HG02852 (cell line): ENCODE data around the gene FPR3.
"Not testable (repeated sequence)": the region's sequence is repeated elsewhere in the genome, so short reads cannot be mapped to it uniquely, and the experiment has no call there.

ENCODE experiments used
- ATAC-seq: cut with Tn5 transposase; IDR thresholded peaks from one replicate; pipeline ENCODE4 v1.9.1; 2021; ENCODE audit warnings: mild to moderate bottlenecking, moderate library complexity; ENCODE audit not compliant: unreplicated experiment

Gene FPR3, protein sequence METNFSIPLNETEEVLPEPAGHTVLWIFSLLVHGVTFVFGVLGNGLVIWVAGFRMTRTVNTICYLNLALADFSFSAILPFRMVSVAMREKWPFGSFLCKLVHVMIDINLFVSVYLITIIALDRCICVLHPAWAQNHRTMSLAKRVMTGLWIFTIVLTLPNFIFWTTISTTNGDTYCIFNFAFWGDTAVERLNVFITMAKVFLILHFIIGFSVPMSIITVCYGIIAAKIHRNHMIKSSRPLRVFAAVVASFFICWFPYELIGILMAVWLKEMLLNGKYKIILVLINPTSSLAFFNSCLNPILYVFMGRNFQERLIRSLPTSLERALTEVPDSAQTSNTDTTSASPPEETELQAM

DNA sequence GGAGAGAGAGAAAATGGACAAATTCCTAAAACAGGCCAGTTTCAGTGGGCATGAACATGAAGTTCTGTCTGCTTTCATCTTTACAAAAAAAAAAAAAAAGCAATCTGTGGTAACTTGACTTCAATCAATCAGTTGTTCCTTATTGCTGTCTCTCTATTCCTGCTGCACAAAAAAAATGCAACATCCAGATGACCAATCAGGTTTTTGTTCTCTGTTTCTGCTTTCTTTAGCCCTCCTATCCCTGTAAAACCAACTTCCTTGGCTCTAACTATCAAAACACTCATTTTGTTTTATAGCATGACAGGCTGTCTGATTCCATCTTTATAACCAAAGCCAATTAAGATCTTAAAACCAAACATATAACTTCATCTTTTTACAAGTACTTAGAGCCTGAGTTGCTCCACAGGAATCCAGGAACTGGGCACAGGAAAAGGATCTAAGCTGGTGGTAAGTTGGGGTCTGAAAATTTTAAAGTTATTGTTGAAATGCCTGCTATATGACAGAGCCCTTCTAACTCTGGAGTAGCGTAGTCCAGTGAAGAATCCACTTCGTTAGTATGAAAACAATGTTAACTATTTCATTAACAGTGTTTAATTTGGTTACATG, at the start of gene FPR3:
Gene FPR3, plus strand, starts transcription at position 273 of the 606 bp plus-strand sequence. CDS start 28,592 bp downstream, outside the sequence.
- ATAC-seq = no peak

- no peak for ATAC-seq
Measured at GRCh38 chr19:51746731-51747130, 48.2 kb upstream of the FPR3 start.

DNA sequence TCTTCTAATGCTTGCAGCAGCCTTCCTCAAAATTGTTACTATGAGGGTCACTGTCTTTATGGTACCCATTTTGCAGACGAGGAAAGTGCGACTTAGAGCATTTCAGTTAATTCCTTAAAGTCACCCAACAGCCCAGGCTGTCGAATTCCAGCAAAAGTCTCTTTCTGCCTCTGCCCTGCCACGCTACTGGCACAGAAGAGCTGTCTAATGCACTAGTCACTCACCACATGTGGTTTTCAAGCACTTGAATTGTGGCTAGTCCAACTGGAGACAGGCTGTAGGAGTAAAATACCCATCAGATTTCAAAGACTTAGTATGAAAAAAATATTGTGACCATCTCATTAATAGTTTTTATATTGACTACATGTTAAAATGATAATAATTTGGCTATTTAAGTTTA, 45.0 kb upstream of the FPR3 start:
- no peak for ATAC-seq

DNA sequence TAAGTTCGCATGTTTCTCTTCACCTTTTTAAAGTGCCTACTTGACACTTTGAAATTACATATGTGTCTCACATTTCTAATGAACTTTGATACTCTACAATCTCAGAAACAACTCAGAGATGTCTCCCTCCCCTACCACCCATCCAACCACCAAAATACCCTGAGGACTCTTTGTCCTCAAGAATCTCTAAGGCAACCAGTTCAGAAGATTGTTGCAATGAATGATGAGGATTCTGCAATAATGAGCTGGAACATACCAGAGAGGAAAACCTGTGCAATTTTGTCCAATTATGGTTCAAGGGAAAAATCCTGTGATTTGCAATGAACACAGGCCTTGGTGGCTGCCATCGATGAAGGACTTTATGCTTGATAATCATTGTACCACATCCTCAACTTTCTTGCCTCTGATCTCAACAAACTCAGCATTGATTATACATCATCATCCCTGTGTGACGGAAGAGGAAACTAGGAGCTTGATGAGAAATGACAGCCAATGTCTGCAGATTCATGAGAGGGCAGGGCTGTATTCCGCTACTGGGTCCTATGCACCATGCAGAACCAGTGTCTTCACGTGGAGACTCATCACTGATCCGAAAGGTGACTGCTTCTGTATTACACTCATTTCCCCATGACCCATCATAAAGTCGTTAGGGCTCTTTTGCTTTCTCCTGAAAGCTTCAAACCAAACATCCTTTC, 44.4 kb upstream of the FPR3 start:
- ATAC-seq = no peak

DNA sequence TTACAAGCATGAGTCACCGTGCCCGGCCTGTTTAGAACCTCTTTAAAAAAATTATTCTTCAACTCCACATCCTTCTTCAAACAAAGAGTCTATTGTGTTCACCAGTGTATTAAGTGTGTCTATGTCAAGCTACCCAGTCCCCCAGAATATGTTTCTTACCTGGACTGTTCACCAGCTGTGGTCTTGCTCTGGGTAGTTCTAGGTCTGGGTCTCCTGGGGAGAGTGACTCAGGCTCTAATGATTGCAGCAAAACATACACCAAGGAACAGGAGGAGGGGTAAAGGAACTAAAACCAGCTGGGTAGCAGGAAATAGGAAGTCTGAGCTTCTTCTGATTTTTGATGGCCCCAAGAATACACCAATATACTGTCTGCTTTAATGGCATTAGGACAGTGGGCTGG, 43.3 kb upstream of the FPR3 start, which contains the start of gene FPR1:
Gene FPR1, minus strand, starts transcription at position 224 of the 400 bp plus-strand sequence. CDS start 4,884 bp downstream, outside the sequence.
- no peak for ATAC-seq

DNA sequence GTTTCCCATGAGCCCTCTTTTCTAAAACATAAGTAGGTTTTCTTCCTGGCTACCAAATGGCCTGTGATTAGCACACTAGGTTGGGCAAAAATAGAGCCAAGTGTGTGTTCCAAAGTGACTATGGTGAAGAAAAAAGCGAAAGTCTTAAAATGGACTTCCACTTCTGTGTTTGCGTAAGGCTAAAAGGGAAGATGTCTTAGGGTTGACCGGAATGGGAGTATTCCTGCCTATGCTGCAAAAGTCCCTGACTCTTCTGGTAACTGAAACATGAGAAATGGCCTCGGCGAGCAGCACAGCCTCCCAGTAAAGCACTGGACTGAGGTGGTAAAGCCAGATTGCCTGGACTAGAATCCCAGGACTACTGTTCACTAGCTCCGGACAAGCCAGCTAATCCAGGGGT, 40.8 kb upstream of the FPR3 start:
- no peak for ATAC-seq

- ATAC-seq = no peak
Measured at GRCh38 chr19:51754770-51755169, 40.2 kb upstream of the FPR3 start.

- ATAC-seq = no peak
Measured at GRCh38 chr19:51755571-51755970, 39.4 kb upstream of the FPR3 start.

GRCh38 chr19:51760697-51761356, 34.1 kb upstream of the FPR3 start, which contains the start of gene FPR2:
Gene FPR2, plus strand, starts transcription at chr19:51761180. Its CDS starts 7,479 bp downstream, at chr19:51768659.
- ATAC-seq = no peak

- ATAC-seq = no peak
Measured at GRCh38 chr19:51761696-51762095, 33.3 kb upstream of the FPR3 start.

DNA sequence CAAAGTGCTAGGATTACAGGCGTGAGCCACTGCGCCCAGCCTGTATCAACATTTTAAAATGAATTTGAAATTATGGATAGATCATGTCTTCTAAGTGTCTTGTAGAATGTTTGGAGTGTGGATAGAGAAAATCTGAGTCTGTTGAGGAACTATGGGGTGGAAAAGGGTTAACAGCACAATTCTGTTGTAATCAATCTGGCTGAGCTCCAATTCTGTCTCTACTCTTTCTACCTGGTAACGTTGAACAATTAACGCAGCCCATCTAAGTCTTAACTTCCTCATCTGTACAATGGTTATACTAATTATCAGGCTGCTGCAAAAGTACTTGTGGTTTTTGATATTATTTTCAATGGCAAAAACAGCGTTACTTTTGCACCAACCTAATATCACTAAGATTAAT, 29.9 kb upstream of the FPR3 start:
- ATAC-seq = no peak

- ATAC-seq = no peak
Measured at GRCh38 chr19:51766461-51766860, 28.5 kb upstream of the FPR3 start.

DNA sequence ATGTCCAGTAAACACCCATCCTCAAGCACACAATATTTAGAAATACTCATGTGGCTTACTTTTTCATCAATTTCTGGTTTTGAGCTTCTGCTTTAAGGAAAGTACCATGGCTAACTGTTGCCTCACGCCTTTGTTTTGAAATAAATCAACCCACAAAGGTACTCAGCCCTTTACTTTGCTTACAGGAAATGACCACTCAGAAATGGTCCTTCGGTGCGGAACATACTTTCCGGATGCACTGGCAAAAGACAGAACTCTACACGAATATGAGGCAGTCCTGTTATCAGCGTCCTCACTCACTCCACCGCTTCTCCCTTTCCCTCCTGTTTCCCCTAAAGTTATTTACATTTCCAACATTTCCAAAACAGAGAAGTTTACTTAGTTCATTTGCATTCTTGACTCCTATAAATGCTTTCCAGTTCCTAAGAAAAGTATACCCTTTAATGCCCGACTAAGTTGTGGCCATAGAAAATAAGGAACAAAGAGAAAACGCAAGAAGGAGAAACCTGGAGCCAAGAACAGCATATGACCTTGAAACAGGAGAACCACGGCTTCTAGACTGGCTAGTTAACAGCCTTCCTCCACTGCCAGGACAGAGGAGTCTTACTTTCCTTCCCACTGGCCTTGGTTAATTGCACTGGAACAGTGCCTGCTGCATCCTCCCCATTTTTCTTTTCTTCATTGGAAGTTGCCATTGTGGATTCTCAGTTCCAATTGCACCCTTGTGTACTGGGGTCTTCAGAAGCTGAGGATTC, 23.4 kb upstream of the FPR3 start:
- ATAC-seq = no peak

DNA sequence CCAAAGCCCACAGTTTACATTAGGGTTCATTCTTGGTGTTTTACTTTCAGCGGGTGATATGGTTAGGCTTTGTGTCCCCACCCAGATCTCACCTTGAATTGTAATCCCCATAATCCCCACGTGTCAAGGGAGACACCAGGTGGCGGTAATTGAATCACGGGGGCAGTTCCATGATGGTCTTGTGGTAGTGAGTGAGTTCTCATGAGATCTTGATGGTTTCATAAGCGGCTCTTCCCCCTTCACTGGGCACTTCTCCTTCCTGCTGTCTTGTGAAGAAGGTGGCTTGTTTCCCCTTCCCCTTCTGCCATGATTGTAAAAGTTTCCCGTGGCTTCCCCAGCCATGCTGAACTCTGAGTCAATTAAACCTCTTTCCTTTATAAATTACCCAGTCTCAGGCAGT, 22.0 kb upstream of the FPR3 start:
- no peak for ATAC-seq

GRCh38 chr19:51776561-51776960, 18.4 kb upstream of the FPR3 start:
- ATAC-seq = not testable (repeated sequence)

- no peak for ATAC-seq
Measured at GRCh38 chr19:51777570-51778462, 17.1 kb upstream of the FPR3 start.

- no peak for ATAC-seq
Measured at GRCh38 chr19:51779181-51779580, 15.8 kb upstream of the FPR3 start.

GRCh38 chr19:51779703-51780102, 15.3 kb upstream of the FPR3 start:
- no peak for ATAC-seq

DNA sequence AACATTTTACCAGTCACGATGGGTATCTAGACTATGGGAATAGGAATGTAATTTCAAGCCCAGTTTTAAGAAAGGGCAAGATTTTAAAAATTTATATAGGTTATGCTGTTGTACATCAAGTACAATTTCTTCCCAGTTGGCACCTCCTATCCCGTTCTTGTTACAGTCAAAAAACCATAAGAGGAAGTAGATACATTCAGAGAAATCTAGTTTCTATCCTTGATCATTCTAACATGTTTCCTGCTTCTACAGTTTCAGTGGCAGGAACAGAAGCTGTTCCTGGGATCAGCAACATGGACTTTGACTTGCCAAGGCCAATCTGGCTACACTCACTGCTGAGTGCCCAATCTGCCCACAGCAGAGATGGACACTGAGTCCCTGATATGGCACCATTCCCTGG, 14.7 kb upstream of the FPR3 start:
- ATAC-seq = no peak

DNA sequence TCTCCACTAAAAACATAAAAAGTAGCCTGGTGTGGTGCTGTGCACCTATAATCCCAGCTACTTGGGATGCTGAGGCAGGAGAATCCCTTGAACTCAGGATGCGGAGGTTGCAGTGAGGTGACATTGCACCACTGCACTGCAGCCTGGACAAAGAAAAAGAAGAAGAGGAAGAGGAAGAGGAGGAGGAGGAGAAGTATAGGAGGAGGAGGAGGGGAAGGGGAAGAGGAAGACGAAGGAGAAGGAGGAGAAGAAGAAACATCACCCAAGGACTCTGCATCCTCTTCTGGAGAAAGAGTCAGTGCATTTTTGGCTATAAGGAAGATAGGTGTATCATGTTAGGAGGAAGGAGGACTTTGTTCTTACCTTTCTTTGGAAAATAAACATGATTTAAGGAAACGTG, 13.0 kb upstream of the FPR3 start:
- ATAC-seq = no peak
